IMR-90 (cell line): ENCODE results near the gene GSN.

ENCODE experiments used
- POLR2A ChIP-seq: IDR thresholded peaks from 2 replicates; pipeline ENCODE4 v1.6.1; 2012; ENCODE audit warnings: mild to moderate bottlenecking, low read depth, low read length
- TF ChIP-seq, protein P1 (sequence below): conservative IDR thresholded peaks from 2 replicates; pipeline ENCODE4 v1.5.1; 2012; ENCODE audit warnings: mild to moderate bottlenecking, low read depth, low read length, improper control_type of control experiment

DNA sequence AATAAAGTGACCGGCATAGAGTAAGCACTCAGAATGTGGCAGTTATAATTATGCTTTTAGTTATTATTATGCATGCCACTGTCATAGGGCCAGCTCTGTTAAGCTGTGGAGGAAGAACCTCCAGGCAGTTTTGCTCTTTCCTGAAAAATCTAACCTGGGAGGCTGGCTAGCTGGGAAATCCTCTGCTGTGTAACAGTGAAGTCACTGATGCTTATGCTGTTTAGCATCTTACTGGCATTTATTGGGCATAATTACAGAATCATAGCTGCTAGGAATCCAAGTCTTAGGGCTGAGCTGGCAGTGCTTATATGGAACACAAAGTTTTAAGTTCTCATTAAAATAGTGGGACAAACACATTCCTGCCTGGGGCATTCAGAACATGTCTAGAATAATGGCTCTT lies 5.5 kb upstream of the GSN start:
- no peak for TF ChIP-seq POLR2A
- TF ChIP-seq, protein P1, sequence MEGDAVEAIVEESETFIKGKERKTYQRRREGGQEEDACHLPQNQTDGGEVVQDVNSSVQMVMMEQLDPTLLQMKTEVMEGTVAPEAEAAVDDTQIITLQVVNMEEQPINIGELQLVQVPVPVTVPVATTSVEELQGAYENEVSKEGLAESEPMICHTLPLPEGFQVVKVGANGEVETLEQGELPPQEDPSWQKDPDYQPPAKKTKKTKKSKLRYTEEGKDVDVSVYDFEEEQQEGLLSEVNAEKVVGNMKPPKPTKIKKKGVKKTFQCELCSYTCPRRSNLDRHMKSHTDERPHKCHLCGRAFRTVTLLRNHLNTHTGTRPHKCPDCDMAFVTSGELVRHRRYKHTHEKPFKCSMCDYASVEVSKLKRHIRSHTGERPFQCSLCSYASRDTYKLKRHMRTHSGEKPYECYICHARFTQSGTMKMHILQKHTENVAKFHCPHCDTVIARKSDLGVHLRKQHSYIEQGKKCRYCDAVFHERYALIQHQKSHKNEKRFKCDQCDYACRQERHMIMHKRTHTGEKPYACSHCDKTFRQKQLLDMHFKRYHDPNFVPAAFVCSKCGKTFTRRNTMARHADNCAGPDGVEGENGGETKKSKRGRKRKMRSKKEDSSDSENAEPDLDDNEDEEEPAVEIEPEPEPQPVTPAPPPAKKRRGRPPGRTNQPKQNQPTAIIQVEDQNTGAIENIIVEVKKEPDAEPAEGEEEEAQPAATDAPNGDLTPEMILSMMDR: no peak
